DMS114 treated with DMSO at 0.1 percent for 48 hours (cell line): ENCODE measurements around the gene CALY.

Experiments
- DNase-seq: peaks from one replicate; lab custom pipeline; 2025; ENCODE audit not compliant: unreplicated experiment; lab: John Stamatoyannopoulos, UW

Gene CALY

DNA sequence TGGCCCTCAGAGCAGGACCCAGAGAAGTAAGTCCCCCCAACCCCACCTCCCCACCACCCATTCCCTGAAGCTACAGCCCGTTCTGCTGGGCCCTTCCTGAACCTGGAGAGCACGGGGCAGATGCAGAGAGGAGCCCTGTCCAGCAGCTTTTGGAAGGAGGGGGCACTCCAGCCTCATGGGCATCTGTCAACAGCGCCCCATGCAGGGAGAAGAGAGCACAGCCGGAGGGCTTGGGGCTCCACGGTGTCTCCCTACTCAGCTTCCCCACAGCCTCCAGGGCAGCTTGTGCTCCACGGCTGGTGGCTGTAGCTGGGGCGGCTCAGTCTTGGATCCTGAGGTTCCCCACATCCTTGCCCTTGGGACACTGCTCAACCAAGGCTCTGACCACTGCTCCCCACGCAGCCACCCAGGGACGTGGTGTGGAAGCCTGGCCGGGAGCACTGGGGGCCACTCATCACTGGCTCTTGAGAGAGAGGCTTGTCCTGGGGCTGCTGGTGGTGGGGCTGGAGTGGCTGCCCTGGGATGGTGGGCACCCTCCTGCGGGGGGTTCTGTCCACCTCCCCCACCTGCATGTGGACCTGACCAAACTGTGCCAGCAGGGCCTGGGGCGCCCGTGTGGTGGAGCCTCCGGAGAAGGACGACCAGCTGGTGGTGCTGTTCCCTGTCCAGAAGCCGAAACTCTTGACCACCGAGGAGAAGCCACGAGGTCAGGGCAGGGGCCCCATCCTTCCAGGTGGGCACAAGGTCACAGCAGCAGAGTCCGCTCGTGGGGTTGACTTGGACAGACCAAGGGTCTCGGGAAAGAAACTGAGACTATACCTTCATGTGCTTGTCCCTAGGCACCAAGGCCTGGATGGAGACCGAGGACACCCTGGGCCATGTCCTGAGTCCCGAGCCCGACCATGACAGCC is 15.0 kb upstream of the CALY start:
- no peak for DNase-seq

DNA sequence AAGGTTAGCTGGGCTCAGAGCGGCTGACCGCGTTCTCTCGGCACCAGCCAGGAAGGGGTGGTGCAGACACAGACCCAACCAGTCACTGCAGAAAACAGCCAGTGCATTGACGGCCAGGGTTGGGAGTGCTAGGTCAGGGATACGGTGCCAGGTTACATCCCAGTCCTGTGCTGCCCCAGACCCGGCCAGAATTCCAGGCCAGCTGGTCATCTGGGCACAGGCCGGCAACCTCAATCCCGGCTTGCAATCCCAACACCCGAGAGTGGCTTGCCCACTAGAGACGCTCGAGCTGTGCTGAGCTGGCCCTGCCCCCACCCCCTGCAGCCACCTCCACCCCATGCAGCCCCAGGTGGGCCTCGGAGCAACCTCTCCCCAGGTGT is 14.2 kb upstream of the CALY start:
- DNase-seq: no peak

DNA sequence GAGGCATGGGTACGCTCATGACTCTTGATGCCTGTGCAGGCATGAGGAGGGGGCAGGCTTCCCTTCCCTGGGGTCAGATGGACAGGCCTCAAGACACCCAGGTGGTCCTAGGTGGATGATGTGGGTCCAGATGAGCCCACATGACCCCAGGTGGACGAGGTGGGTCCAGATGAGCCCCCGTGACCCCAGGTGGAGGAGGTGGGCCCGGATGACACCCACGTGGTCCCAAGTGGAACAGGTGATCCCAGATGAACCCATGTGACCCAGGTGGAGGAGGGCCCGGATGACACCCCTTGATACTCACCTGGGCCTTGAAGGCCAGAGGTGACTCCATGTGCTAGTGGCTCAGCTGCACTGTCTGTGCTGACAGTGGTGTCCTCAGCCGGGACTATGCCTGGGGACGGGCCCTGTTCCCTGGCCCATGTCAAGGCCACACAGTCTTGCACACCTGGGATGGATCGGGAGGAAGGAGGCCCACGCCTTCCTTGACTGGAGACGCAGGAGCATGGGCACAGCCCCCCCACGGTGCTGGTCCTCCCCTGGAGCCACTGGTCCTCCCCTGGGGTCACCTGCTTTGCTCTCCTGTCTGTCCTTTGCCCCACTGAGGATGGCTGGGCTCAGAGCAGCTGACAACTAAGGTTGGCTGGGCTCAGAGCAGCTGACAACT is 13.7 kb upstream of the CALY start:
- DNase-seq: no peak

DNA sequence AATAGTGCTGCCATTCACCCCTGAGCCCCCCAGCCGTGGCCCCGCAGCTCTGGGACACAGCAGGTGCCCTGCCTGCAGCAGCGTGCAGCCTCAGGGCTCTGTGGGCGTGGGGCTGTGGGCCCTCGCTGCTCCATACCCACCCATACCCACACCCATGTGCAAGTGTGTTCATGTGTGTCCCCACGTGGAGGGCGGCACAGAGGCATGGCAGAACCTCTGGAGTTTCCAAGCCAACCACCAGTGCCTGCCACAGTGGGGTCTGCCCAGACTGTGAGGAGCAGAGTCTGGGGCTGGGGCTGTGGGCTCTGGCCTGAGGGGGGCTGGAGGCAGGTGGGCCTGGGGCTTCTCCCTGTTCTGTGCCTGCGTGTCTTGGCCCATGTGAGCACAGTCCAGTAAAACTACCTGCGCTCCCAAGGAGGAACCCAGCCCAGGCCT is 12.9 kb upstream of the CALY start:
- no peak for DNase-seq

DNA sequence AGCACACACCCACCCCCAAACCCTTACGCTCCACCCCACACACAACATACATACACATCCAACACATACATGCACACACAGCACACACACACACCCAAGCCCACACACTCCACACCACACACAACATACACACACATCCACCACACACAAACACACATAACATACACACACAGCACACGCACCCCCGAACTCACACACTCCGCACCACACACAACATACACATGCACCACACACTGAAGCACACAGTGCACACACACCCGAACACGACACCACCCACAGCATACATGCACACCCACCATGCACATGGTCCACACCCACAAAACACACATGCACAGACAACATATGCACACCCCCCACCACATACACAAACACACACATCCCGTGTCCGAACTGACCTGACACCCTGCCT is 12.5 kb upstream of the CALY start:
- no peak for DNase-seq

DNA sequence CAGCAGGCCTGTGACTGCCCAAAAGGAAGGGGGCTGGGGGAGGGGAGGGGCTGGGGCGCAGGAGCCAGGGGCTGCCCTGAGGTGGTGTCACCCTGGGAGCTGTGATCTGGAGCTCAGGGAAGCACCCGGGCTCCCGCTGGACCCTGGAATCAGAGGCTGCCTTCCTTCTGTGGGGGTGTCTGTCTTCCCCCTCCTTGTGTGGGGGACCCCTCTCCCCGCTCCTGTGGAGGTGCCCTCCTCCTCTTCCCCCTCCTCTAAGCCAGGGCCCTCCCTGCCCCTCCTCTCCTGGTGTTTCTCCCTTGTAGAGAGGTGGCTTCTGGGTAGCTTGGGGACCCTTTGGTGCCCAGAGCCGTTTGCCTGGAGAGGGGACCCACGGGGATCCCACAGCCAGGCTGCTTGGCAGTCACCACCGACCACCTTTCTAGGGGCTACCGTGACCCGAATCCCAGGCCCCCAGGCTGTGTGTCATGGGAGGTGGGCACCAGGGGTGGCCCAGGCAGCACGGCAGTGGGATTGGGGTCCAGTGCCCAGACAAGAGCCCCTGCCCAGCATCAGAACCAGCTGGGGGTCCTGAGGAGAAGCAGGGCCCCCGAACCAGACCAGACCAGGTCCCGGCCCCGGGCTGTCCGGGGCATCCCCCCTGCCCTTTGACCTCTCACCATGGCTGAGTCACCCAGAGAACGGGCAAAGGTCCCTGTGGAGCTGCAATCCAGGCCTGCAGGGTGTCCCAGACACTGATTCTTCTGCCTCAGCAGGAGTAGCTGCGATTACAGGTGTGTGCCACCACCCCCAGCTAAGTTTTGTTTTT is 11.2 kb upstream of the CALY start:
- DNase-seq: no peak

DNA sequence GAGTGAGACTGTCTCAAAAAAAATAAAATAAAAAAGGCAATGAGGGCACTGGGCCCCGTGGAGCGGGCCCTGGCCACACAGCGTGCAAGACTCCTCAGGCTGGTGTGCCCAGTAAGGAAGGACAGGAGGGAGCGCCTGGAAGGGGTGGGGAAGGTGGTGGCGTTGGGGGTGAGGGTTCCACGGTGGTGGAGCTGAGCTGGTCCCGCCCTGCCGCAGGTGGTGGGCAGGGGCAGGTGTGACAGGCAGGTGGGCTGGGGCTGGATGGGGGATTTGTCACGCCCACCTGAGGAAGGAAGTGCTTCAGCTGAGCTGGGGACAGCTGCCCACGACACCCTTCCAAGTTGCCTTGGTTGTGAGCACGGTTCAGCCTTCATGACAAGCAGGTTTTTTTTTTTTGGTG is 9.7 kb upstream of the CALY start:
- no peak for DNase-seq

DNA sequence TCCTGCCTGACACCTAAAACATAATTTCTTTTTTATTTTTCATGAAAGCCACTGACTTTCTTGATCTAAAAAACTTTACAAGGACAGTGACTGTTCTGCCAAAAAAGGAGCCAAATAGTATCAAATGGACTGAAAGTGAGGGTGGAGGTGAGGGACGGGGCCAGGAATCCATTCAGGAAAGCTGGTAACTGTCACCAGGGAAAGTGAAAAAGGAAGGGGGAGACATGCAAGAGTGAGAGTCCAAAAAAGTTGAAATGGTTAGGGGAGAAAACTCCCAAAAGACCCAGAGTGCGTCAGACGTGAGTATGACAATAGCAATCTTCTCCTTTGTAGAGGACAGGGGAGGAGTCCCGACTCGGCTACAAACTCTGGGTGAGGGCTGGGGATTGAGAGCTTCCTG is 7.5 kb upstream of the CALY start:
- no peak for DNase-seq

DNA sequence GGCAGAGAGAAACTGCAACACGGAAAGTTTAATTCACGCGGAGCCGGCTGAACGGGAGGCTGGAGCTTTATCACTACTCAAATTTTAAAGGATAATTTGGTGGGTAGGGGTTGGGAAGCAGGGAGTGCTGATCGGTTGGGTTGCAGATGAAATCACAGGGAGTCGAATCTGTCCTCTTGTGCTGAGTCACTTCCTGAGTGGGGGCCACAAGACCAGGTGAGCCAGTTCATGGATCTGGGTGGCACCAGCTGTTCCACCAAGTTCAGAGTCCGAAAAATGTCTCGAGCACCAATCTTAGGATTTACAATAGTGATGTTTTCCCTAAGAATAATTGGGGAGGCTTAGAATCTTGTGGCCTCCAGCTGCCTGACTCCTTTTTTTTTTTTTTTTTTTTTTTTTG is 6.9 kb upstream of the CALY start:
- no peak for DNase-seq

DNA sequence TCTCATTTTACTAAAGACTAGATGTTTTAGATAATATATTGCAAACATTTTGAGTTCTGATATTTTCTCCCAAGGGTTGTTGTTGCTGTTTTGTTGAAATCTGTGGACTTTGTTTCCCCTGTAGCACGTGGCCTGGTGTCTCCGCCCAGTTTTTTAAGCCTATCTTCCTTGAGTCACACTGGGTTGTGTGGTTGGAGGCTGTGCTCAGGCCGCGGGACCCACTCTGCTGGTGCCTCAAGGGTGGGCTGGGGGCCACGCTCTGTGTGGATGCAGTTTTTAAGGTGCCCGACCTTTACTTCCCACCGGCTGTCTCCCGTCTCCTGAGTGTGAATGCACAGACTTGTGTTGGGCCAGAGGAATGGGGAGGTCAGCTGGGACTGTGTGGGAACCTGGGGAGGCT is 6.2 kb upstream of the CALY start:
- DNase-seq: no peak

DNA sequence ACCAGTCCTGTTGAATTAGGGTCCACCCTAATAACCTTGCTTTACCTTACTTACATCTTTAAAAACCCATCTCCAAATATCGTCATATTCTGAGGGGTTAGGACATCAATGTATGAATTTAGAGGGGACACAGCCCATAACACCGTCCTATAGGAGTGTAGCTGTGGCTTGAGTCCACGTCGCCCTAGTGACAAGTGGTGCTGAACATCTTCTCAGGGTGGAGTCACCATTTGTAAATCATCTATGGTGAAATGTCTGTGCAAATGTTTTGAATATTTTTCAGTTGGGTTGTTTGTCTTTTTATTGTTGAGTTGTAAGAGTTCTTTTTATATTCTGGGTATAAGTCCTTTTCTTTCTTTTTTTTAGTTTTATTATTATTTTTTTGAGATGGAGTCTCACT is 5.3 kb upstream of the CALY start:
- DNase-seq: no peak

DNA sequence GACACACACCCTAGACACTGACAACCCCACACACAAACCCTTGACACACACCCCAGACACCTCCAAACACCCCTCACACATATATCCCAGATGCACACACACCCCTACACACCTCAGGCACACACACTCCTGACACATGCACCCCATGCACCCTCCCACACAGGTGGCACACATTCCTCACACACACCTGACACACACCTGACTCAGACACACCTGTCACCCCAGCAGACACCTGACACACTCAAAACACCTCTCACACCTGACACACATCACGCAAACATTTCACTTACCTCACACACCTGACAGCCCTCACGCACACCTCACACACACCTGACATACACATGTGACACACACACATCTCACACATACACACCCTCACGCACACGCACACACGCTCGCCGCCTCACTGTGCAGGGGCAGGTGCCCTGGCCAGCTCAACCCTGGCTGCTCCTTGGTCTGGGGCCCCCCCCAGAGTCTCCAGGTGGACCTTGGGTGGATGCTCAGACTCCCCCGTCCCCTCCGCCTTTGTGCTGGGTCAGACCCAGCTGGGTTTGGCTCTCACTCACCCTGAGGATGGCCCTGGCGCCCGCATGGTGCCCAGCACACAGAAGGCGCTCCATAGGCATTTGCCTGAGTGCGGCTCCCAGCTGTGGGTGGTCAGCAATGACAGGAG is 3.1 kb upstream of the CALY start:
- DNase-seq: no peak

DNA sequence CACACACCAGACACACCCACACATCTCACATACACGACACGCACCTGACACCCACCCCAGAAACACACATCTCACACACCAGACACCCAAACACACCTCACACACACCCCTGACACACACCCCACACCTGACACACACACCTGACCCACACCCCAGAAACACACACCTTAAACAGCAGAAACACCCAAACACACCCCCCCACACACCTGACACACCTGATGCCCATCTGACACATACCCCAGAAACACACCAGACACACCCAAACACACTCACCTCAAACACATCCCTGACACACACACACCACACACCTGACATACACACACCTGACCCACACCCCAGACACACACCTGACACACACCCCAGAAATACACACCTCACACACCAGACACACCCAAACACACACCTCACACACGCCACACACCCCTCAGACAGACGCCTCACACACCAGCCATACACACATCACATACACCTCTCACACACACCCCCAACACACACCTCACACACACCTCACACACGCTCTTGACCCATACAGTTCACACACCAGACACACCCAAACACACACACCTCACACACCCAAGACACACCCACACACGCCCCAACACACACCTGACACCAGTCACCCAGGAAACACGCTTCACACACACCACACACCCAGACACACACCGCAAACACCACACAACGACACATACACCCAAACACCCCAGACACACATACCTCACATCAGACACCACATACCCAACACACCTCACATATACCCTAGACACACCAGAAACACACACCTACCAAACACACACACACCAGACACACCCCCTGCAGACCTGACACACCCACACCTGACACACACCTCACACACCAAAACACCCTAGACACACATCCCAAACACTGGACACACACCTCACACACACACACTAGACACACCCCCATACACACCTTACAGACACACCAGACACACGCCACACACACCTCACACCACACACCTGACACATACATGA is 1.7 kb upstream of the CALY start:
- no peak for DNase-seq

DNA sequence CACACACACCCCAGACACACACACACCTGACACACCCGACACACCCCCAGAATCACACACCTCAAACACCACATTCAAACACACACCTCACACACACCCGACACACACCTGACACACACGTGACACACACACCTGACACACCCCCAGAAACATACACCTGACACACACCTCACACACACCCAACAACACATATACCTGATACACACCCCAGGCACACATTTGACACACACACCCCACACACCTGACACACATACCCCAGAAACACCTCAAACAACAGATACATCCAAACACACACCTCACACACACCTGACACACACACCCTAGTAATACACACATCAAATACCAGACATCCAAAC is 652 bp upstream of the CALY start:
- no peak for DNase-seq

DNA sequence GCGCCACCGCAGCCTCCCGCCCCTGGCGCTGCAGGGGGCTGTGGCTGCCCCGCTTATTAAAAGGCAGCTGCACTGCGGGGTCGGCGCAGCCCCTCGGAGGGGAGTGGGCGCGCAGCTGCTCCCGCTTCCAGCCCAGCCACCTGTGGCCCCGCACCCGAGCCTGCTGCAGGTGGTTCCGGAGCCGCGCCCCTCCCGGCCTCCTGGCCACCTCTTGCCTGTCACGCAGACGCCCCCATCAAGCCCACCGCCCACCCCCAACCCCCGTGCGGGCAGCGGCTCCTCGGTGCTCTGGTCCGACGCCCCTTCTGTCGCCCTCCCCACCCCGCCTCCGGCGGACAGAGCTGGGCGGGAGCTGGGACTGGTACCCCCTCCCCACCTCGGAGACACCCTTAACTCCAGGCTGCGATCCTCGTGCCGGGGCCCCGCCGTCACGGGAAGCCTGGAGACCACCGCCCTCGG is 549 bp downstream of the CALY start:
- DNase-seq: no peak

DNA sequence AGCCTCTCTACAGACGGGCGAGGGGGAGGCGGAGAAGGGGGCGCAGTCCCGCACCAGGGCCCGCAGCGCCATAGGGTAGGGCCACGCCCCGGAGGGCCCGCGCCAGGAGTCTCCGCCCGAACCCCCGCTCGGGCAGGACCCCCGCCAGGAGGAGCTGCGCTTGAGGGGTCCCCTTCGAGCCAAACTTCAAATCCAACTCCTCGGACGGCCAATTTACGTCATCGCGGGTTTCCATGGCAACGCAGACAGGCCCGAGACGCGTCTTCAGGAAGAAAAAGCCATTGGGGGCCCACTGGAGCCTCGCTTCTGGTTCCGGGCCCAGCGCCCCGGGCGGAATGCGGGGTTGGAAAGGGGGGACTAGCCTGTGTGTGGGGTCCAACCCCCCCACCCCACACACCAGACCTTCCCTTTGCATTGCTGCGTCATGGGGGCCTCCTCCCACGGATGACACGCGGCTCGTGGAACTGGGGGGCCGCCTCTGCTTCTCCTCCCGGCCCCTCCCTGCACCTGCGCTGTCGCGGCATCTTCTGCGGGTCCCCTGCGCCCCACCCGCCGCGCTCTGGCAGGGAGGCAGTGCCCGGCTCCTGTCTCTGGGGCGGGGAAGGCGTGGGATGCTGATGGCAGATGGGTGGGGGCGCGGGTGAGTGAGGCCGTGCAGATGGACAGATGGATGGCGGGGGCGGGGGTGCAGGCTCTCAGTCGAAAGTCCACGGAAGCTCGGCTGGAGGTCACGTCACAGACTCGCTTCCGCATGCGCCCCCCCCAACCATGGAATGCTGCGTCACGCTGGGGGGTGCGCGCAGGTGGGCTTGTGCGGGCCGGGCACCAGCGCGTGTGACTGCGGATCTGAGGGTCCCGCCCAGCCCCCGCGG is 1.2 kb downstream of the CALY start:
- DNase-seq: peak; percentile 10

DNA sequence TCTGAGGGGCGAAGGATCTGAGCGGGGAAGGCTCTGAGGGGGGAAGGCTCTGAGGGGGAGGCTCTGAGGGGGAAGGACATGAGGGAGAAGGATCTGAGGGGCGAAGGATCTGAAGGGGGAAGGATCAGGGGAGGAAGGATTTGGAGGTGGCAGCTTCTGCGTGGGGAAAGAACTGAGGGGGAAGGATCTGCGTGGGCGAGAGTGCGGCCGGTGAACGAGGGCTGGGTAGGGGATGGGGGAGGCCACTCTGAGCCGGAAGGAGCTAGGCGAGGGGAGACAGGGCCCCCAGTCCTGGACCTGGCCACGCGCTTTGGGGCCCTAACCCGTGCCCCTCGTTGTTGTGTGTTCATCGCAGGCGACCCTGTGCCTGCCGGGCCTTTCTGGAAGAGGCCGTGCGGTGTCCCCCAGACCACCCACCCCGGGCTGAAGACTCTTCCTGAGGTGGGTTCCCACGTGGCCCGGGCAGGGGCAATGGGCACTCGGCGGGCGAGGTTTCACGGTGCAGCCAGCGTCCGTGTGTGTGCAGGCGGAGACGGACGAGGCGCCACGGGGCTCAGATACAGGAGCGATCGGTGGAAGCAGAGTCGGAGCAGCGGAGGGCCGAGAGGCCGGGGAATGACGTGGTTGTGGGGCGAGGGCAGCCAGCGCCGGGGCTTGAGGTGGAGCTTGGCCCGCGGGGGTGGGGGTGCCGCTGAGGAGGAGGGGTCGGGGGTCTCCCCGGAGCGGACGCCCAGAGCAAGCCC is 2.0 kb downstream of the CALY start:
- DNase-seq: no peak

DNA sequence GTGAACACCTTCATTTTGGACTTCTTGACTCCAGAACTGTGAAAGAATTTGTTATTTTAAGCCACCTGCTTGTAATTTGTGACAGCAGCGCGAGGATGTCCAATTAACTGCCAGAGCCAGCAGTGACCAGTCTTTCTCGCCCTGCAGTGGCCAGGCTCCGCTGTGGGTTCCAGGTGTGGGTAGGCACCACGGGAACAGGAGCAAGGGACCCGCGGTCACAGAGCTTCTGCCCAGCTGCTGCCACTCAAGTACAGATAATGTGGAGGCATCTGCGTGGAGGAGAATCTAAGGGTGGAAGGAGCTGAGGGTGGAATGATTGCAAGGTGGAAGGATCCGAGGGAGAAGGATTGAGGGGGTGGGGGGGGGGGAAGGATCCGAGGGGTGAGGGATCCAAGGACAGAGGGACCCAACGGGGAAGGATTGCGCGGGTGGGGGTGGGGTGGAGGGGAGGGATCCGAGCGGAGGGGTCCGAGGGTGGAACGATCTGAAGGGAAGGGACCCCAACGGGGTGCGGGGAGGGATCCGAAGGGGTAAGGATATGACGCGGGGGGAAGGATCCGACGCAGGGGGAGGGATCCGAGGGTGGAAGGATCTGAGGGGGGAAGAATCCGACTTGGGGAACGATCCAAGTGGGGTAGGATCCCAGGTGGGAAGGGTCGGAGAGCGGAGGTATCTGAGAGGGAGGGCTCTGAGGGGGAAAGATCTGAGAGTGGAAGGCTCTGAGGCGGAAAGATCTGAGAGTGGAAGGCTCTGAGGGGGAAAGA is 3.6 kb downstream of the CALY start:
- no peak for DNase-seq
